Type B pancreatic cell (in vitro differentiated cells): ENCODE results near the gene CYBA. TPM values are rescaled to one million over a fixed set of nuclear protein-coding genes. Genes with fewer than 3 reads are reported as not detected.
"Not testable (repeated sequence)": the region's sequence is repeated elsewhere in the genome, so short reads cannot be mapped to it uniquely, and the experiment has no call there.

Experiments used
- DNase-seq: peaks from one replicate; pipeline ENCODE4 v3.0.0; 2021; ENCODE audit warnings: mixed read lengths; ENCODE audit not compliant: unreplicated experiment; ENCODE audit errors: extremely low spot score
- H3K27ac Mint-ChIP-seq: 2 replicates; pipeline ENCODE4 v1.8.0; 2021; ENCODE audit warnings: mild to moderate bottlenecking, mixed read lengths
- H3K27me3 Mint-ChIP-seq: 2 replicates; pipeline ENCODE4 v1.8.0; 2021; ENCODE audit warnings: mixed read lengths
- H3K36me3 Mint-ChIP-seq: 2 replicates; pipeline ENCODE4 v1.8.0; 2021; ENCODE audit warnings: mixed read lengths
- H3K4me1 Mint-ChIP-seq: one replicate; pipeline ENCODE4 v1.8.0; 2021; ENCODE audit warnings: mixed read lengths; ENCODE audit not compliant: unreplicated experiment
- H3K4me3 Mint-ChIP-seq: 2 replicates; pipeline ENCODE4 v1.8.0; 2021; ENCODE audit warnings: mild to moderate bottlenecking, mixed read lengths
- H3K9me3 Mint-ChIP-seq: 2 replicates; pipeline ENCODE4 v1.8.0; 2021; ENCODE audit warnings: mixed read lengths
- CTCF ChIP-seq: fragments of 200-600 bp; sonication (generic); conservative IDR thresholded peaks from 2 replicates; pipeline ENCODE4 v1.5.0; 2021; ENCODE audit warnings: antibody characterized with exemption, mild to moderate bottlenecking
- total RNA-seq: library from RNA; stranded (reverse); gene quantifications from 2 replicates; pipeline ENCODE4 v1.2.1, GENCODE V29; 2021; ENCODE audit warnings: low replicate concordance

Gene CYBA
- total RNA-seq, 1 donor from 2014 or later: 120 TPM

- no peak overlapping the region for H3K27ac Mint-ChIP-seq
- no peak for DNase-seq
- no peaks in the 10 kb centered on the region for H3K9me3 Mint-ChIP-seq
- no peaks in the 10 kb centered on the region for H3K27me3 Mint-ChIP-seq
- H3K4me3 Mint-ChIP-seq: no peak overlapping the region
- H3K4me1 Mint-ChIP-seq: peaks cover 20% of the 10 kb centered on the region
- TF ChIP-seq CTCF: no peak
- H3K36me3 Mint-ChIP-seq: peaks cover 9% of the 10 kb centered on the region
Measured at GRCh38 chr16:88614818-88615580, 35.9 kb downstream of the CYBA start.

DNA sequence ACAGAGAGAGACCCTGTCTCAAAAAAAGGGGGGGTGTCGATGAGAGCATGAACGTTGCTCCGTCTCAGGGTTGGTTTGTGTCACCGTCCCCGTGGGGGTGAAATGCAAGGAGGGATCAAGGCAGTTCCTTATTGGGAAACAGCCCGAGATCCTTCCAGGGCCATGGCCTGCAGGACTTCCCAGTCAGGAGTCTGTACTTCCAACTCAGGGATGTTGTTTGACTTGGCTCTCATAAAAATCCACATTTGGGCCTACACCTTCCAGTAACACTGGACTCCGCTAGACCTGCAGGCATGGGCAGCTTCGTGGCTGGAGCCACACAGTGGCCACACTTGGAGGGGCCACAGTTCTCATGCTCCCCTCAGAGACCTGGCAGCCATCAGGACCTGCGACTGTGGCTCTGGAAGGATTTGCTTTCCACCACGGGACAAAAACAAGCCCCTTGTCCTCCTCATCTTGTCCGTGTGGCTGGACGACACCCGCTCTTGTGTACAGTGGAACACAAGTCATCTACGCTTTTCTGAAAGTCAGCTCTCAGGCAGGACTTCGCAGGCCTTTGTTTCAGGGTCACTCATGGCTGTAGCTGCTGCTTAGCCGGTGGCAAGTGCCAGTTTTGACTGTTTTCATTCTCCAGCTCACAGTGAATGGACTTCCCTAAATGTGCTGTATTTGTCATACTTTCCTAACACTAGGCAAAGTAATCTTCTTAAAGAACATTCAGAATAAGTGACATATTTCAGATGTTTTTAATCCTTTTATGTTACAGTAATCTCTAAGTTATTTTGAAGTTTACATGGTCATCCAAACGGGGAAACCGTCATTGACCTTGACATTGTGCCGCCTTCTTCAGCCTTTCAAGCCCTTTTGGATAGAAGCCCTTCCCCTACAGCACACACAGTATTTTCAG, 36.7 kb downstream of the CYBA start:
- Mint-ChIP-seq H3K27ac (no peak overlapping the region), H3K9me3 (no peaks in the 10 kb centered on the region), H3K4me1 (peaks cover 20% of the 10 kb centered on the region), H3K4me3 (no peak overlapping the region), H3K36me3 (peaks cover 11% of the 10 kb centered on the region), H3K27me3 (no peaks in the 10 kb centered on the region)
- TF ChIP-seq CTCF: no peak
- DNase-seq: no peak

DNA sequence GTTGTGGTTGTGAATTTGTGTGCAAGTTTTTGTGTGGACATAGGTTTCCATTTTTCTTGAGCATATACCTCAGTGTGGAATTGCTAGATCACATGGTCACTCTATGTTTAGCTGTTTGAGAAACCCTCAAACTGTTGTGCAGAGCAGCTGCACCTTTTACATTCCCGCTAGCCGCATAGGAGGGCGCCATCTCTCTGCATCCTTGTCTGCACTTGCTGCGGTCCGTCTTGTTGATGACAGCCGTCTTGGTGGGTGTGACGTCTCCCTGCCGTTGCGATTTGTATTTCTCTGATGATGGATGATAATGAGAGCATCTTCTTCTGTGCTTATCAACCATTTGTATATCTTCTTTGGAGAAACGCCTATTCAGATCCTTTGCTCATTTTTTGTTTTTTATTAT, 37.6 kb downstream of the CYBA start:
- Mint-ChIP-seq H3K27ac (no peak overlapping the region), H3K4me1 (peaks cover 12% of the 10 kb centered on the region), H3K27me3 (no peaks in the 10 kb centered on the region), H3K9me3 (no peaks in the 10 kb centered on the region), H3K36me3 (peaks cover 11% of the 10 kb centered on the region), H3K4me3 (no peak overlapping the region)
- TF ChIP-seq CTCF: no peak
- DNase-seq: no peak

DNA sequence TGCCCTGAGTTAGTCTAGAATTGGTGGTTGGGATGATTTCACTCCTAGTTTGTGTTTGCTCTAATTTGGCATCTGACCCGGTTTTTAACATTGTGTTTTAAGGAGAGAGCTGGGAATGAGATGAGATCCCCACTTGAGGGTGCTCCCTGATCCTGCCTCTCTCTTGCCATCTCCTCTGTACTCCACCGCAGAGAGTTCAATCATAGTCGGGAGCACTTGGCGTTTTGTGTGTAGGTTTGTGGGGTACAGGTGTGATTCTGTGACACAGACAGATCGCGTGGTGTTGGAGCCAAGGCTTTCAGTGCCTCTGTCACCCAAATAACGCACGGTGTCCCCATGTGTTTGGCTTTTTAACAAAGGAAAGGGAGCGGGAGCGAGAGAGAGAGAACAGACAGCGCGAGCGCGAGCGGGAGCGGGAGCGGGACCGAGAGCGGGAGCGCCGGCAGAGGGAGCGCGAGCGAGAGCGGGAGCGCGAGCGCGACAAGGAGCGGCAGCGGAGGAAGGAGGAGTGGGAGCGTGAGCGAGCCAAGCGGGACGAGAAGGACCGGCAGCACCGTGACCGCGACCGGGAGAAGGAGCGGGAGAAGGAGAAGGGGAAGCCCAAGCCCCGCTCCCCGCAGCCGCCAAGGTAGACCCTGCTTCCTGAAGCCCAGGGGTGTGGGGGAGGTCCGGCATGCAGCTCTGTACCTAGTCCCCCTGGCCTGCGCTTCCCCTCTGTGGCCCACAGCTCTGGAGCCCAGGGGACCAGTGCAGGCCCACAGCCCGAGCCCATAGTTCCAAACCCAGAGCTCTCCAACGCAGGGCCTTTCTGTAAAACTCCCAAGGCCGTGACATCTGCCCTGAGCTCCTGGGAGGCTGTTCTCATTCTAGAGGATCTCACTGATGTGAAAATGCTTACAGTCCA, 39.7 kb downstream of the CYBA start:
- Mint-ChIP-seq H3K27ac (no peak overlapping the region), H3K4me1 (peaks cover under 1% of the 10 kb centered on the region), H3K36me3 (peaks cover 11% of the 10 kb centered on the region), H3K4me3 (no peak overlapping the region), H3K9me3 (no peaks in the 10 kb centered on the region), H3K27me3 (no peaks in the 10 kb centered on the region)
- no peak for DNase-seq
- TF ChIP-seq CTCF: no peak

- H3K27ac Mint-ChIP-seq: no peak overlapping the region
- H3K9me3 Mint-ChIP-seq: no peaks in the 10 kb centered on the region
- TF ChIP-seq CTCF: peak; percentile 44
- no peaks in the 10 kb centered on the region for H3K27me3 Mint-ChIP-seq
- DNase-seq: no peak
- H3K36me3 Mint-ChIP-seq: peaks cover 11% of the 10 kb centered on the region
- no peak overlapping the region for H3K4me3 Mint-ChIP-seq
- no peaks in the 10 kb centered on the region for H3K4me1 Mint-ChIP-seq
Measured at GRCh38 chr16:88610080-88610479, 40.8 kb downstream of the CYBA start.

DNA sequence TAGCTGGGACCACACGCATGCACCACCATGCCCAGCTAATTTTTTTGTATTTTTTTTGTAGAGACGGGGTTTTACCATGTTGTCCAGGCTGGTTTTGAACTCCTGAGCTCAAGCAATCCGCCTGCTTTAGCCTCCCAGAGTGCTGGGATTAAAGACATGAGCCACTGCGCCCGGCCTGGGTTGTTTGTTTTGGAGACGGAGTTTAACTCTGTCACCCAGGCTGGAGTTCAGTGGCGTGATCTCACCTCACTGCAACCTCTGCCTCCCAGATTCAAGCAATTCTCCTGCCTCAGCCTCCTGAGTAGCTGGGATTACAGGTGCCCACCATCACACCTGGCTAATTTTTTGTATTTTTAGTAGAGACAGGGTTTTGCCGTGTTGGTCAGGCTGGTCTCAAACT, 41.4 kb downstream of the CYBA start:
- DNase-seq, H3K9me3 Mint-ChIP-seq, H3K27ac Mint-ChIP-seq, H3K4me1 Mint-ChIP-seq, H3K27me3 Mint-ChIP-seq, H3K4me3 Mint-ChIP-seq: not testable (repeated sequence)
- peaks cover 11% of the 10 kb centered on the region for H3K36me3 Mint-ChIP-seq
